SH-SY5Y (cell line): ENCODE data around the gene SEPTIN1.

ENCODE experiments used
- GATA2 ChIP-seq: IDR thresholded peaks from 2 replicates; pipeline ENCODE4 v1.6.1; 2011; ENCODE audit warnings: mild to moderate bottlenecking, low read depth, low read length
- GATA3 ChIP-seq: IDR thresholded peaks from 2 replicates; pipeline ENCODE4 v1.6.1; 2011; ENCODE audit warnings: low read depth, mild to moderate bottlenecking, low read length, moderate library complexity

GRCh38 chr16:30367349-30368009, 14.9 kb downstream of the SEPTIN1 start:
- TF ChIP-seq GATA2 (no peak), GATA3 (no peak)
